GM21576 (cell line): ENCODE data around the gene SNX20.

ENCODE experiments used
- ATAC-seq: cut with Tn5 transposase; IDR thresholded peaks from one replicate; pipeline ENCODE4 v1.9.1; 2021; ENCODE audit warnings: mild to moderate bottlenecking, moderate library complexity; ENCODE audit not compliant: unreplicated experiment

The SNX20 gene

DNA sequence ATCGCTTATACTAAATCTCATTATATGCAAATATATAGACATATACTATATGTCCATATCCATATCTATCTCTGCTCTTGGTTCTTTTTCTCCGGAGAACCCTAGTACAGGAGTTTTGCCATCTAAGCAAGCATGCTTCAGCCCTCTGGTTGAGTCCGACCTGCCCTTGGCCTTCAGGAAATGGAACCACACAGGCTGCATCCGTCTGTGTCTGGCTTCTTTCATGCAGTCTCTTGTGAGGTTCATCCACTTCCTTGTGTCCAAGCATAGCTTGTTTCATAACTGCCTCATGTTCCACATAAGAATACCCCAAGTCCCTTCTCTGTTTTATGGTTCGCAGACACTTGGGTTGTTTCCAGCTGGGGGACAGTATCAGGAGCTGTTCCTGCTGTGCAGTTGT is 16.8 kb downstream of the SNX20 start:
- no peak for ATAC-seq

DNA sequence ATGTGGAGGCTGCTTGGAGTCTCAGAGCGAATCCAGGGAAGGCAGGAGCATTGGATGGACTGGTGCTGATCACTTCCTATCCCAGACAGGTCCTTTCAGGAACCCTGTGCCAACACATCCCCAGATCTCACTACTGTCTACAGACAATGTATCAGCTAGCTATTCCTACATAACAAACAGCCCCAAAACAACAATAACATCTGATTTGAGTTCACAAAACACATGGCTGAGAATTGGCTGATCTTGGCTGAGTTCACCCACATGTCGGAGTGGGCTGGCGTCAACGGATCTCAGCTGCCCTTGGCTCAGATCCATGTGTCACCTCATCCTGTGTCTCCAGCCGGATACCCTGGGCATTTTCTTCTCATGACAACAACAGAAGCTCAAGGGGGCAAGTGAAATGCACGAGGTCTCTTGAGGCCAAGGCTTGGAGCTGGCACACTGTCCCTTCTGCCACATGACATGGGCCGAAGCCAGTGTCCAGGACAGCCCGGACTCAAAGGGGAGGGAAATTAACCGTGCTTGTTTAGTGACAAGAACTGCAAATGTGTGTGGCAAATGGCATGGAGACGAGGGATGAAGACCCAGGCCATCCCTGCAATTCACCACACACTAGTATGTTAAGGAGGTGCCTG is 18.7 kb downstream of the SNX20 start:
- ATAC-seq, result no peak

- no peak for ATAC-seq
These were observed 21.3 kb downstream of the SNX20 start for GRCh38 chr16:50659806-50660205.

DNA sequence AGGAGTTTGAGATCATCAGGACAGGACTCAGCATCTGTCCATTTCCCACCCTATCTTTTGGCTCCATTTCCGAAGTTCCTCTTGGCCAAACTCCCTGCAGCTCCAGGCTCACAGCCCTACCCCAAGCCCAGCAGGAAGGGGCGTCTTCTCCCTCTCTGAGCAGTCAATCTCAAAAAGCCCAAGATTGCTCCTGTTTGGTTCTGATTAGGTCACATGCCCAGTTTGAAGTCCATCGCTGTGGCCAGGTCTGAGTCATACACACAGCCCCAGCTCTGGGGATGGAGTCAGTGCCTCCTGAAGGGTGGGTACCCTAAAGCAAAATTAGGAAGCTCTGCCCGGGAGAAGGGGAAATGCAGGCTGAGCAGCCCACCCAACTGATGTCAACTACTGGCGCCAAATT is 23.9 kb downstream of the SNX20 start:
- no peak for ATAC-seq

- ATAC-seq, result no peak
These were observed 25.5 kb downstream of the SNX20 start for GRCh38 chr16:50655558-50656055.

DNA sequence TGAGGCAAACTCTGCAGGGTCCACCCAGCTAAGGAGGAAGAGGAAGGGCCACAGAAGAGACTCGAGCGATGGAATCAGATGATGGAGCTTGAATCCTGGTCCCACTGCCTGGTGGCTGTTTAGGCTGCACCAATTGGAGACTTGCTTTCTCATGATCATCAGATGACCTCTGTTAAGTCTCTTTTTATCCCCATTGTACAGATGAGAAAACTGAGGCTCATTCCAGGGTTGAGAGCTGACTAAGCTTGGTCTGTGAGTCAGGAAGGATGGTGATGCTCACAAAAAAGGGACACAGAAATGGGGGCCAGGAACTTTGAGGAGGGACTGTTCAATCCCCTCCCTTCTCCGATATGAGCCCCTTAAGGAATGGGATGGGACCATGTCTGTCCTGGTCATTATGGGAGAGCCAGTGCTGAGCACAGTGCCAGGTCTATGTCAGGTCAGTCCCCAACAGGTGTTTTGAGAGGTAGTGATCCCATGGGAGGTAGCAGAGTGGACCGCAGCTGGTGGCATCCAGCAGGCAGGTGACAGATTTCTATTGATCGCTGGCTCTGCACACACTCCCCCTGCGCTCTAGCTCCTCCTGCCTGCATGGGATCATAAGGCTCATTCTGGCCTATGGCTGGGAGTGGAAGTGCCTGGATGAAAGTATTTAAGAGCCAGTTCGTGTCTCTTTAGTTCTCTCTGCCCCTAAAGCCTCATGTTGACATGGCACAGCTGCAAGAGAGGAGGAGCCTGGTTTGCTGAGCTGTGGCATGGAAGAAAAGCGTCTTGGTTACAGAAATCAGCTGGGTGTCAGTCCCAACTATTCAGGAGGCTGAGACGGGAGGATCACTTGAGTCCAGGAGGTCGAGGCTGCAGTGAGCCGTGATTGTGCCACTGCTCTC is 27.2 kb downstream of the SNX20 start:
- ATAC-seq, result no peak

DNA sequence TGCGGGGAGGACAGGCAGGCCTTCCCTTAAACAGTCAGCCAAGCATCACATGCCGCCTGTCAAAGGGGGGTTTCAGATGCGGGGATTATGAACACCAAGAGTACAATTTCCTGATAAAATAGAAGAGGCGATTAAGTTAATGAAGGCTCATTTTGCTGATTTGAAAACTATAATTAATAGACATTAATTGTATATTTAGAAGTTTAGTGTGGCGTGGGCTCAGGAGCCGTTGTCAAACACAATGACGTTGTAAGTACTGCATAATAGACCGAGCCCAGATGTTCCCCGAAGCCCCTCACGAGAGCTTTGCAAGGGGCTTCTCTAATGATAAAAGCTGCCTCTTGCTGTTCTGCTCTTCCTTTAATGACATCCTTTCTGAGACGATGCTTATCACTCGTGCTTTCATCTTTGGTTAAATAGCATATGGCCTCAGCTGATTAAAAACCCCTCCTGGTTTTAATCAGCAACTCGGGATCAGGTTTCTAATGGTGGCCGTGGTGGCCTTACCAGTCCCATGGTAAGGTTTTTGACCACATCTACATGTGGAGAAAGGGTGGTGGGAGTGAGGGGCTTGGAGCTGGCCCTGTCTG is 28.2 kb downstream of the SNX20 start:
- ATAC-seq, result no peak

GRCh38 chr16:50651835-50652438 is 29.2 kb downstream of the SNX20 start:
- ATAC-seq, result no peak

GRCh38 chr16:50646345-50646744 is 34.8 kb downstream of the SNX20 start:
- ATAC-seq, result no peak

DNA sequence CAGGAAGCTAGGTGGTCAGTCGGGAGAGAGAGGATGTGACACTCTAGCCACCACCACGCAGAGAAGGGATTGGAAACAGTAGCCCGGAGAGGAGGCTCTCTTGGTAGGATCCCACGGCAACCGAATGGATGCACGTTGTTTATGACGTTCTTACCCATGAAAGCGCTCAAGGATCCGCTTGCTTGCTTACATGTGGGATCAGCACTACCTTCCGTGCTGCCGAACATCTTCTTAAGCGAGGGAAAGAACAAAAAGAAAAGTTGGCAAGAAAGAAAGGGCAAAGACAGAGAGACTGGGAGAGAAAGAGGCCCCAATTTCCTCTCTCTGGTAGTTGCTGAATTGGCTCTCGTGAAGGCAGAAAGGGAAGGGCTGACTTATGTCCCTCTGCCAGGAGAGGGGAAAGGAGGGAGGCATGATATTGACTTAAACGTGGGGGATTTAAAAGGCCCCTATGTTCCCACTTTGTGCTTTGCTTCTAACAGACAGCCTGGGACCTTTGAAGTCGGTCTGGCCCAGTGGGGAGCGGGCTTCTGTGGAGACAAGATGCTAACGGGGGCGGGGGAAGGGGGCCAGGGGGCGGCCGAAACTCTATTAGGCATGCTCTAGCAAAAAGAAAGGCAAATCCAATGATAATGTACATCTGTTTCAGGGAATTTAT is 35.4 kb downstream of the SNX20 start:
- no peak for ATAC-seq

GRCh38 chr16:50644729-50645128 is 36.4 kb downstream of the SNX20 start:
- ATAC-seq, result no peak

DNA sequence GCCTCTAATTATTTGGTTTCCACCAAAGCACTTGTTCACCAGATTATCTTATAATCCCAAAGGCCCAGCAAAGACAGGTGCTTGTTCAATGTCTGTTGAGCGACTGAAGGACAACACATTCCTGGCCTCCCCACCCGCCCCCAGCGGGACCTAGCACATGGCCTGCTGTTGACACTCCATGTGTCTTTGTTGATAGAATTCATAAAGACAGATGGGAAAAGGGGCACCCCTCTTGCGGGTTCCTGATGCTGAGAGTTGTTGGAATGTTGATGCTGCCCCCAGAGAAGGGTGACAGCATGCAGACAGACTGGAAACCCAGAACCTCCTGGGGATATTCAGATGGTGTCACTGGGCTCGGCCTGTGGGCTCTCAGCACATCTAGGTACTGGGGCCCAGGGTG is 36.9 kb downstream of the SNX20 start:
- ATAC-seq, result no peak

- no peak for ATAC-seq
These were observed 37.9 kb downstream of the SNX20 start for GRCh38 chr16:50643192-50643591.

DNA sequence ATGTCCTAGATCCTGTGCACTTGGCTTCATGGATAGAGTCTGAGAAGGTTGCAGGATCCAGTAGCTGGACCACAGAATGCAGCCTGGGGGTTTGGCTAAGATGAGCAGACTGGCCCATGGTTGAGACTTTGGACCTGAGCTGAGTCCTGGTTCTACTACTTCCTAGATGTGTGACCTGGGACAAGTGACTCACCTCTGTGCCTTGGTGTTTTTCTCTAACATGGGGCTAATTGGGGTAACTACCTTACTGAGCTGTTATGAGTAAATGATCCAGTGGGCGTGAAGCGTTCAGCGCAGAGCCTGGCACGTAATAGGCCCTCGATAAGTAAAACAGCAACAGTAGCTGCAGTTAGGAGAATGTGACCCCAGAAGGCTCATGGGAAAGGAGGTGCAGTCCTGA is 38.8 kb downstream of the SNX20 start:
- ATAC-seq, result no peak

- ATAC-seq, result no peak
These were observed 39.3 kb downstream of the SNX20 start for GRCh38 chr16:50641818-50642187.

DNA sequence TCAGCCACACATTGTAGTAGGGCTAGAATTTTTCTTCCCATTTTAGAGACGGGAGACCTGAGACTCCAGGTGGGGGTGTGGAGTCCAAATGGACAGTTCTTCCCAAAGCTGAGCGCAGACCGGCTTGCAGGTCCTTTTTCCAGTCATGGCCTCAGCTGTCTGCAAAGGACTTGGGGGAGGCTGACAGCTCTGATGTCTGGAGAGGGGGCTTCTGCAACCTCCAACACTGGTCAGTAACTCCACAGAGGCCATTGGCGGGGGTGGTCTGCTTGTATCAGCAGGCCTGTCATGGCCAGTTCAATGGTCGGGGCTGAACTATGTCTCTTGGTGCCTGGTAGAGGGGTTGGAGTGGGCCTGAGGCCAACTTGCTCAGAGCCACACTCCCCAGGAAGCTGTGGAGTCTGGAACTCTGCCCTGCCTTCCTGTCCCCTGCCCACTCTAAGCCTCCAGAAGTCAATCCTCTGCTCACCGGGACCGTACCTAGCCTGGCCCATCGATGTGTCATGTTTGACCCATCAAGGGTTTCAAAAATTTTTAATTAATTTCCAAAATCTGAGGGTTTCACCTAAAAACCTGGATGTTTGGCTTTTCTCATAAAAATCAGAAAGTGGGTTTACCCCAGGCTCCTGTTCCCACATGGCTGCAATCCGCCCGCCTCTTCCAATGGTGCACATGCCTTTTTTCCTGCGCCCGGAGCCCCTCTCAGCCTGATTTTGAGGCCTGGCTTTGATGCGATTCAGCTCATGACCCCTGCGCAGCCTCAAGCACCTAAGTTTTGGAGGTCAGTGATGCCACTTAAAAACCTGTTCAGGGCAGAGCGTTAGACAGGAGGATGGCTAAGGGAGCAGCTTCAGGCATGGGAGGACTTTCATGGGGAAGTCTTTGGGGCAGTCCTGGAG is 39.9 kb downstream of the SNX20 start:
- no peak for ATAC-seq

DNA sequence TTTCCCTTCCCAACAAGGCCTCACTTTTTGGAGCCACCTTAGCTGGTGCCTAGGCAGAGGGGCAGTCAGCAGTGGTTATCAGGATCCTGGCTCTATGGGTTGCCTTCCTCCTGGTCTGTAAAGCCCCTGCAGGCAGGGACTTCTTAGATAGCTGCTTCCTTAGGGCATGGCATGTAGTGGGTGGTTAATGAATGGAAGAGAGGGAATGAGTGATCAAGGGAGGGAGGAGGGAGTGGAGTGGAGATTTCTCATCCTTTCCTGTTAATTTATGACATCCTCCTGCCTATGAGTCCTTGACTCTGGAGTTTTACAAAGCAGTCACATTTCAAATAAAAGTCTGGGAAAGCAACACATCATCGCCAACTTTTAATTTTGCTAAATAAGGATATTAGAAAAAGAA is 40.7 kb downstream of the SNX20 start:
- ATAC-seq, result no peak

DNA sequence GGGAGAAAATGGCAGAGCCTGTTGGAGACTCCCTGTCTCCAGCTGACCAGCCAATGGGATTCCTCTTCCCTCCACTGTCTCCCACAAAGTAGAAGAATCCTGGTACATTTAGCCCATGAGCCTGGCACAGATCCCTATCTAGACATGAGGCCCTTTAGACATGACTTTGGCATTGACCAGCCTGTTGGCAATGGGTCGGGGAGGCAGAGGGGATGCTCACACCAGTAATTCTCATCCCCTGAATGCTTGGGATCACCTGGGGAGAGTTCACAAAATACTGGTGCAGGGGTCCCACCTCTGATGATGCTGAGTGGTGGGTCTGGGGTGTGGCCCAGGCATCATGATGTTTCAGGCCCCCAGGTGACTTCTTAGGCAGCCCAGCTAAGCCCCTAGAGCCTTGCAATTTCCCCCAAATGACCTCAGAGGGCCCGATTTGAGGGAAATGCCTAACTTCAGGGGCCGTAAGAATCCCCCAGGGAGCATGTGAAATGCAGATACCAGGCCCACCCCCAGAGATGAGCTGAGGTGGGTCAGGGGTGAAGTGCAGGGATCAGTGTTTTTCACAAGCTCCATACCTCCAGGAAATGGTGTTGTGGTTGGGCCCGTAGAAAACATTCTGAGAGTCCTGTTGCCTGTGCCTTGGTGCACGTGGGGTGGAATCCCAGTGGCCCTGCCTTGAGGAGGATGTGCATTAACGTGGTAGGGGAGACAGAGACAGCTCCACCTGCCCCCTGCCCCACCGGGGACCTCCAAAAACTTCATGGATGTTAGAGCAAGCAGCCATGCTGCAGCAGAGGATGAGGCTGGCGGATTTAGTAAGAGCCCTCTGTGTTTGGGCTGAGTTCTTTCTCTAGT is 42.1 kb downstream of the SNX20 start:
- no peak for ATAC-seq
